ENCODE results near the gene MCC. TPM values are rescaled to one million over a fixed set of nuclear protein-coding genes. Genes with fewer than 3 reads are reported as not detected.

MCC gene
- total RNA-seq, 1 donor from 2014 or later = 2.5 TPM

GRCh38 chr5:112978836-112979235 is 509.4 kb downstream of the MCC start:
- no peaks in the 10 kb centered on the region for H3K9me3 Mint-ChIP-seq
- Histone ChIP-seq H3K4me1 (peaks cover 34% of the 10 kb centered on the region), H2AFZ (replicated peaks) (no peak overlapping the region), H3K27me3 (no peaks in the 10 kb centered on the region), H3K27ac (no peak overlapping the region), H4K20me1 (ENCODE audit: low read depth) (peaks cover 53% of the 10 kb centered on the region), H3K4me2 (peak overlapping the region; percentile 95), H3K36me3 (no peaks in the 10 kb centered on the region), H3K9ac (no peak overlapping the region), H3K4me3 (peak overlapping the region; percentile 94), H3F3A (ENCODE audit: low read depth) (peaks cover 19% of the 10 kb centered on the region), H3K9me3 (ENCODE audit: low read depth) (no peaks in the 10 kb centered on the region), H3K79me2 (ENCODE audit: low read depth) (peaks cover 72% of the 10 kb centered on the region)
- H3K4me1 Mint-ChIP-seq = peaks cover 27% of the 10 kb centered on the region
- peak overlapping the region; percentile 94 for H3K4me3 Mint-ChIP-seq
- no peak for TF ChIP-seq EZH2 (IDR thresholded peaks at IDR 0.05)
- TF ChIP-seq CTCF (IDR thresholded peaks at IDR 0.05) = no peak
- TF ChIP-seq EZH2phosphoT487 (IDR thresholded peaks at IDR 0.05) = no peak
- DNase-seq (ENCODE audit: low spot score) = no peak
- peaks cover 28% of the 10 kb centered on the region for H3K36me3 Mint-ChIP-seq
- peaks cover 6% of the 10 kb centered on the region for H3K27me3 Mint-ChIP-seq (ENCODE audit: insufficient read depth, low read depth)
- no peak overlapping the region for H3K27ac Mint-ChIP-seq

DNA sequence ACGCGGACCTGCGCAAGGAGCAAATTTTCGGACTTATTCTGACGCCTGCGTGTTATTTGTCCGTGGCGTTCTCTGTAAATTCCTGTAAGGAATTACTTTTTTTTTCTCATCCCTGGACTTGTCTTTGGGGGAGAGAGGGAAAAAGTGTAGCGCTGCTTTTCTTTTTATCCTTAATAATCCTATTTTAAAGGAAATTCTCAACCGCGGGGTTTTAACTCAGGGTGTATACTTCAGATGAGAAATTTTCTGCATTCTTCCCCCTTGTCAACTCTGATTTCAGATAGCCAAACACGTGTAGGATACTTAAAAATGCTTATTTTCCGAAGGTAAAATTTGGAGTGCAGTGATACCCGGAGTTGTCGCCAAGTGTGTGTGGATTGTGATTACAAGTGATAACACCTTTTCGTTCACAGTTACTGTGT is 510.8 kb downstream of the MCC start:
- peak overlapping the region; percentile 94 for H3K4me3 ChIP-seq
- H3K79me2 ChIP-seq (ENCODE audit: low read depth) = peaks cover 58% of the 10 kb centered on the region
- no peaks in the 10 kb centered on the region for H3K9me3 Mint-ChIP-seq
- H3F3A ChIP-seq (ENCODE audit: low read depth) = peaks cover 19% of the 10 kb centered on the region
- H2AFZ ChIP-seq (replicated peaks) = peak overlapping the region; percentile 90
- peaks cover 6% of the 10 kb centered on the region for H3K27me3 Mint-ChIP-seq (ENCODE audit: insufficient read depth, low read depth)
- no peaks in the 10 kb centered on the region for H3K27me3 ChIP-seq
- H3K4me1 Mint-ChIP-seq = peaks cover 27% of the 10 kb centered on the region
- peaks cover 19% of the 10 kb centered on the region for H3K36me3 Mint-ChIP-seq
- no peak for TF ChIP-seq EZH2phosphoT487 (IDR thresholded peaks at IDR 0.05)
- TF ChIP-seq EZH2 (IDR thresholded peaks at IDR 0.05) = no peak
- TF ChIP-seq CTCF (IDR thresholded peaks at IDR 0.05) = no peak
- peaks cover 22% of the 10 kb centered on the region for H3K4me1 ChIP-seq
- H3K9ac ChIP-seq = peak overlapping the region; percentile 72
- peaks cover 39% of the 10 kb centered on the region for H4K20me1 ChIP-seq (ENCODE audit: low read depth)
- H3K27ac ChIP-seq = peak overlapping the region; percentile 81
- peak overlapping the region; percentile 81 for H3K27ac Mint-ChIP-seq
- H3K9me3 ChIP-seq (ENCODE audit: low read depth) = no peaks in the 10 kb centered on the region
- H3K36me3 ChIP-seq = no peaks in the 10 kb centered on the region
- no peak for DNase-seq (ENCODE audit: low spot score)
- peak overlapping the region; percentile 95 for H3K4me2 ChIP-seq
- peak overlapping the region; percentile 94 for H3K4me3 Mint-ChIP-seq

DNA sequence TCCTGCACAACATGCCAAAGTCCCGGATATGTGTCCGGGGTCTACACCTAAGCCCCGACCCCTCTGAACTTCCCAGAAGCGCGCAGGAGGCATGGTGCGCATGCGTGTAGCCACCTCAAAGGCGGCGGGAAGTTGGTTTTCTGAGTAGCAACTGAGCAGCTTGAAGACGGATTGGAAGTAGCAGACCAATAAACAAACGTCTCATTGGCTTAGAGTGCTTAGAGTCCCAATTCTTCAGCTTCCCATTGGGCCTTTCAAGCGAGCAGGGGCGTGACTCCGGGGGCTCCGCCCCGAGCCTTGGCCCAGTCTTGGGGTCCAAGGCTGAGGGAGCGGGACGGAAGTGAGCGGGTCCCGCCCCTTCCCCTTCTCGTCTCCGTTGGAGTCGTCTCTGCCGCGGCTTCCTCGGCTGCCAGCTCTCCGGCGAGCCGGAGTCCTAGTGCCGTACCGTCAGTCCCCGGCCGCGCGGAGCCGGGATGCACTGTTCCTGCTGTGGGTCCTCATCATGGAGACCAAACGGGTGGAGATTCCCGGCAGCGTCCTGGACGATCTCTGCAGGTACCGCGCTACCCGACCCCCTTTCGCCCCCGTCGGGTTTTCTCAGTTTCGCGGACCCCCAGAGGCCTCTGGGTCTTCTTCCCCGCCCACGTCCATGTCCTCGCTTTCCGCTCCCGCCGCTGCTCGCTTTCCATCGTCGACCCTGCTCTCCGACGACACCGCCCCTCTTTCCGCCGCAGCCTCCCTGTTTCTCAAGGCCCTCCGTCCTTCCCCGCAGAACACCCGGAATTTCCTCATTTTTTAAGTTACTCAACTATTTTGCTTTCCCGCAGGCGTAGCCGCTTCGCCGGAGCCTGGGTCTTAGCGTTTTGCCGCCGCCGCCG is 511.6 kb downstream of the MCC start, which contains the start of gene DCP2:
Gene DCP2 (plus strand): TSS at position 367 of the 878 bp plus-strand sequence. CDS start 136 bp downstream, at position 503.
- Histone ChIP-seq H2AFZ (replicated peaks) (peak within 1 kb of the TSS; percentile 90), H3K4me2 (peak within 1 kb of the TSS; percentile 95), H4K20me1 (ENCODE audit: low read depth) (peaks cover 32% of the 10 kb centered on the region), H3K9ac (peak within 1 kb of the TSS; percentile 72), H3K27ac (peak within 1 kb of the TSS; percentile 81), H3K79me2 (ENCODE audit: low read depth) (peaks cover 50% of the 10 kb centered on the region), H3F3A (ENCODE audit: low read depth) (peaks cover 19% of the 10 kb centered on the region), H3K9me3 (ENCODE audit: low read depth) (no peaks in the 10 kb centered on the region), H3K36me3 (no peaks in the 10 kb centered on the region), H3K4me1 (peaks cover 22% of the 10 kb centered on the region), H3K4me3 (peak within 1 kb of the TSS; percentile 94), H3K27me3 (no peaks in the 10 kb centered on the region)
- H3K27me3 Mint-ChIP-seq (ENCODE audit: insufficient read depth, low read depth) = peaks cover 6% of the 10 kb centered on the region
- peaks cover 14% of the 10 kb centered on the region for H3K36me3 Mint-ChIP-seq
- peak within 1 kb of the TSS; percentile 97 for H3K27ac Mint-ChIP-seq
- DNase-seq (ENCODE audit: low spot score) = peak; percentile 98
- TF ChIP-seq CTCF (IDR thresholded peaks at IDR 0.05) (no peak), EZH2phosphoT487 (IDR thresholded peaks at IDR 0.05) (no peak), EZH2 (IDR thresholded peaks at IDR 0.05) (no peak)
- H3K4me1 Mint-ChIP-seq = peaks cover 27% of the 10 kb centered on the region
- no peaks in the 10 kb centered on the region for H3K9me3 Mint-ChIP-seq
- H3K4me3 Mint-ChIP-seq = peak within 1 kb of the TSS; percentile 94
